SKM-1 treated with dmso at 0.1 percent for 144 hours (cell line): ENCODE data around the gene C13orf46.

Experiments used
- DNase-seq: peaks from one replicate; lab custom pipeline; 2025; ENCODE audit not compliant: unreplicated experiment; lab: John Stamatoyannopoulos, UW

Gene C13orf46

DNA sequence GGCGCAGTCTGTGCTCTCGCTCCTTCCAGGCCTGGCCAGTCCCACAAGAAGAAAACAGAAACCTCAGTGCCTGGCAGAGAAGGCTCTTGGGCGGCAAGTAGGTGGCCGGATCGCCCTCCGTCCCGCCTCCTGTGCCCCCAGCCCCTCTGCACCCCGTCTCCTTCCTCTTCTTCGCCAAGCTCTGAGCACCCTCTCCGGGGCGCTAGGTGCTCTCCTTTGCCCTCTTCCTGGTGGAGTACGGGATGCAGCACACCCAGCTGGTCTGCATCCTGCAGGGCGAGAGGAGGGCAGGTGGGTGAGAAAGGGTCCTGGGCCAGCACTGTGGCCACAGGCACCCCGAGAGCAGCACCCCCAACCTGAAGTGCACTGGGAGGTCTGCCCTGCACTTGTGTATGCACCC lies 17.3 kb downstream of the C13orf46 start:
- DNase-seq = no peak

DNA sequence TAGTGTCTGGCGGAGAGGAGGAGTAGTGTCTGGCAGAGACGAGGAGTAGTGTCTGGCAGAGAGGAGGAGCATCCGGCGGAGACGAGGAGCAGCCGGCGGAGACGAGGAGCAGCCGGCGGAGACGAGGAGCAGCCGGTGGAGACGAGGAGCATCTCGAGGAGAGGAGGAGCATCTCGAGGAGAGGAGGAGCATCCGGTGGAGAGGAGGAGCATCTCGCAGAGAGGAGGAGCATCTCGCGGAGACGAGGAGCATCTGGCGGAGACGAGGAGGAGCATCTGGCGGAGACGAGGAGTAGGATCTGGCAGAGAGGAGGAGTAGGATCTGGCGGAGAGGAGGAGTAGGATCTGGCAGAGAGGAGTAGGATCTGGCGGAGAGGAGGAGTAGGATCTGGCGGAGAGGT lies 18.2 kb downstream of the C13orf46 start:
- no peak for DNase-seq

DNA sequence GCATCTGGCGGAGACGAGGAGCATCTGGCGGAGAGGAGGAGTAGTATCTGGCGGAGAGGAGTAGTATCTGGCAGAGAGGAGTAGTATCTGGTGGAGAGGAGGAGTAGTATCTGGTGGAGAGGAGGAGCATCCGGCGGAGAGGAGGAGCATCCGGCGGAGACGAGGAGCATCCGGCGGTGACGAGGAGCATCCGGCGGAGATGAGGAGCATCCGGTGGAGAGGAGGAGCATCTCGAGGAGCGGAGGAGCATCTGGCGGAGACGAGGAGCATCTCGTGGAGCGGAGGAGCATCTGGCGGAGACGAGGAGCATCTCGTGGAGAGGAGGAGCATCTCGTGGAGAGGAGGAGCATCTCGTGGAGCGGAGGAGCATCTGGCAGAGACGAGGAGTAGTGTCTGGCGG lies 18.6 kb downstream of the C13orf46 start:
- no peak for DNase-seq

- DNase-seq = no peak
Observed at GRCh38 chr13:113954046-113954835, 19.6 kb downstream of the C13orf46 start.

GRCh38 chr13:113953561-113953960 lies 20.3 kb downstream of the C13orf46 start:
- DNase-seq = no peak

GRCh38 chr13:113952983-113953520 lies 20.8 kb downstream of the C13orf46 start:
- no peak for DNase-seq

DNA sequence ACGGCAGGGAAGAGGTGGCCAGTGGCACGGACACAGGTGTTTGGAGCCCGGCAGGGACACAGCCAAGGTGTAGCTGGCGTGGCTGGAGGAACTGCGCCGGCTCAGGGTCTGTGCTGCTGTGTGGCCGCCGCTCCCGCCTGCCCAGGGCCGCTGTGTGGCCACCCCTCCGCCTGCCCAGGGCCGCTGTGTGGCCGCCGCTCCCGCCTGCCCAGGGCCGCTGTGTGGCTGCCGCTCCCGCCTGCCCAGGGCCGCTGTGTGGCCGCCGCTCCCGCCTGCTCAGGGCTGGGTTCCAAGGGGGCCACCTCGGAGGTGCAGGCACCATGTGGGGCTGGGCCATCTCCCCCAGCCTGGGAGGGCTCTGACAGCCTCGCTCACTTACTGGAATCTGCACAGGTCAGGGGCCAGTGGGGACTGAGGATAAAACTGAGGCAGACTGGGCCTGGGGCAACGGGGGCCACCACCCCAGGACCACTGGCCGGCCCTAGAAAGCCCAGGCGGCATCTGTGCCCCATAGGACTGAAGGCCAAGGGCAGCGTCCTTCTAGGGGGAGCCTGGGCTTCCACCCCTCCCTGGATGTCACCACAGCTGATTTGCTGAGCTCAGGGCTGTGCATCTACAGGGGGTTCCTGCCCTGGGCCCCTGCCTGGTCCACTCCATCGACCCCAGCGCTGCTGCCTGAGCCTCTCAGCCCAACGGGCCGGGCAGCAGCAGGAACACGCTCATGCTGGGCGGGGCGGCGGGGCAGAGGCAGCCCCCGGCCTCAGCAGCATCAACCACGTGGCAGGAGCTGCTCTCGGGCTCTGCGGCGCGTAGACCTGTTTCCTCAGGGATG lies 21.5 kb downstream of the C13orf46 start:
- no peak for DNase-seq

DNA sequence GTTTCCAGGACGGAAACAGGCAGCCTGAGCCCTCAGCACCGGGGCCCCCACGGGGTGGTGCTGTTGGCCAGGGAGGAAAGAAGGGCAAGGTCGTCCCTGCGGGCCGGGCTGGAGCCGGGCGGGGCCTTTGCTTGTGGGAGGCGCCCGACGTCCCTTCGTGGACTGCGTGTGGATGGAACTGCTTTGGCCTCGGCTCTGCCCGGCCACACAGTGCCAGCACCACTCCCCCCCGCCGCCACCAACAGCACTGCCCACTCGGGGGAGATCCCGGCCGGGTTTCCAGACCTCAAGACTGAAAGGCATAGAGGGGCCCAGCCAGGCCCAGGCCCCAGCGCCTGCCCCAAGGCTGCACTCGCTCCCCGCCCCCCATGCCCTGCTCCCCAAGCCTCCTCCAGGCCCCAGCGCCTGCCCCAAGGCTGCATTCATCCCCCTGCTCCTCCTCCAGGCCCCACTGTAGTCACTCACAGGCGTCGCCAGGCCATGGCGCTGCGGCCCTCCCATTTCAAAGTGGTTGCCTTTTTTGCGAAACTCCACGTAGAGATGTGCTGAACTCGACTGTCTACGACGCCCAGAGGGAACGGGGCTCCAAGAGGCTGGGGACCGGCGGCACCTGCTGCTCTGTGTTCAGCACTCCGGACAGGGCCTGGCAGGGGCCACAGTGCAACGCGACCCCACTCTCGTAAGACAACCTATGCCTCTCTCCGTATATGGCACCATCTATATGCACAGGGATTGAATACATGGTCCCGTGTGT lies 22.5 kb downstream of the C13orf46 start:
- DNase-seq = peak; percentile 21

DNA sequence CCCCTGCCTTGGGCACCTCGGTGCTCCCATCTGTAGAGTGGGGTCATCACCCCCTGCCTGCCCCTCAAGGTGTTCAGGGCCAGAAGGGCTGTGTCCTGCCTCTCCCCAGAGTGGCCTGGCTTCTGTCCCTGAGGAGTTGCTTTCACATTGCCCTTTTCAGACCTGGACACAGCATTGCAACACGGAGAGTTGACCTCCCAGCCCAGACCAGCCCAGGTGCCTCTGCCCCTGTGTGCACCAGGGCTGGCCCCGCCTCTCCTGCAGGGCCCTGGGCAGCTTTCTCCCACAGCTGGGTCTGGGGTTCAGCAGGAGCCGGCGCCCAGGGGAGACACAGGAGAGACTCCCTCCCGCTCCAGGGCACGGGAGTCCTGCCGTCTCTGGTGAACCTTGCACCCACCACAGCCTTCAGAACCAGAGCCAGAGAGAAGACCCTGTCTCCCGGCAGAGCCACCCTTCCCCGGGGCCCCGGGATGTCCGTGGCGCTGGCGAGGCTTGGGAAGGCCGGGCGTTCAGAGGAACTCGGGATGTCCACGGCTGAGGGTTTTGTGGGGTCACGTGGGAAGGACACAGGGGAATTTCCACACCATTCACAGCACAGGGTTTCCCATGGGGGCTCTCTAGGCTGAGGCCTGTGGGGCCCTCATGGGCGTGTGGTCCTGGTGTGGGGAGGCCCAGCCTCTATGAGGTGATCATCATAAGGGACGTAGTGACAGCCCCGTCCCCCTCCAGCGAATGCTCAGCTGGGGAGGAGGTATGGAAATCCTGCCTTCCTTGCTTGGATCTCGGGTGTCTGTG lies 23.2 kb downstream of the C13orf46 start:
- no peak for DNase-seq

- DNase-seq = no peak
Observed at GRCh38 chr13:113949546-113949945, 24.3 kb downstream of the C13orf46 start.

DNA sequence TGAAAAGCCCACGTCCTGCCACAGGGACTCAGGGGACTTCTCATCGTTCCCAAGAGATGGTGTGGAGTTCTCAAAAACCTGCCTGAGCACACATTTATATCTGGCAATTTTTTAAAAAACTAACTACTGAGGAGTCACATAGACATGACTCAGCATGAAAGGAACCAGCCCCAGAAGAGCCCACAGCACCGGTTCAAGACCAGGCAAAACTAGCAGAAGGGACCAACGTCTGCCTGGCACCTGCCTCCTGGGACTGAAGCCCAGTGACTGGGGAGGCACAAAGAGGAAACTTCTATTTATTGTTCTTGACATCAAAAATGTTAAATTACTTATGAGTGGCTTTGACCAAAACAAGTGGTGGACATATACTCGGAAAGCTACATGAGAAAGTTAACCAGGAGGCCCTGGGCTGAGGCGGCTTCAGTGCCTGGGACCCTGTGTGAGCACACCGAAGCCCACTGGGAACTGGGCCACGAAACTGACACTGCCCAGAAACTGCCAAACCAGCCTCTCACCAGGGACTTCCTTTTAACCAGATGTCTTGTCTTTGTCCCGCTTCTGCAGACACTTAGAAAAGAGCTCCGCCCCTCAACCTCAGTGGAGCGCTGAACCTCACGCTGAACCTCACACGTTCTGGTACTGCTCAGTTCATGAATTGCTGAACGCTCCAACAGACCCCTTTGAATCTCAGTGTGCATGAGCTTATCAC lies 25.7 kb downstream of the C13orf46 start:
- DNase-seq = no peak

DNA sequence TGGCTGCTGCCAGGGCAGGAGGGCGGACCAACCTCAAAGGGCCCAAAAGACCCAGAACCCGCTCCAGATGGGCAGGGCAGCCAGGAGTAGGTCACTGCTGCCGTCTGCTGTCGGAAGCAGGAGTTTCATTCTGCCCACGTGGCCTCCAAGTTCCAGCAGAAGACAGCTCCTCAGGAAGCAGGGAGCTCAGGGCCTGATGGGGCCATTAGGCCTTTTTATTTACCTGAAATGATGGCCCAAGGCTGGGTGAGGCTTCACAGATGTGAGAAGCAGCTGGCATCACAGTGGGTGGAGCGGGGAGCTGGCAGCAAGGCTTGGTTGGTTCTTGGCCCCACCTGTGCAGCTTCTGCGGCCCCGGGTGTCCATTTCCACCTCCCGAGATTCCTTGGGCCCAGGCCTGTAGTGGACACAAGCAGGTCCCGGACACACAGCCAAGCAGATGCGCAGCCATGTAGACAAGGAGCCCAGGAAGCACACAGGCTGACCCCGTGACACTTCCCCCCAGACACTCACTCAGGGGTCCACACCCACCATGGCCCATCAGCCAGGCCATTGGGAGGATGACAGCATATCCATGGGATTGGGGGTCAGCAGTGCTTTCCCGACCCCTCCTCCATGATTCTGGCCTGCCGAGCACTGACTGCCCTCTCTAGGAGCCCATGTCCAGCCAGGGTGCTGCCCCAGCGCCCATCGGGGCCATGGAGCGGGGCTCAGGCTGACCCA lies 26.4 kb downstream of the C13orf46 start:
- DNase-seq = no peak

DNA sequence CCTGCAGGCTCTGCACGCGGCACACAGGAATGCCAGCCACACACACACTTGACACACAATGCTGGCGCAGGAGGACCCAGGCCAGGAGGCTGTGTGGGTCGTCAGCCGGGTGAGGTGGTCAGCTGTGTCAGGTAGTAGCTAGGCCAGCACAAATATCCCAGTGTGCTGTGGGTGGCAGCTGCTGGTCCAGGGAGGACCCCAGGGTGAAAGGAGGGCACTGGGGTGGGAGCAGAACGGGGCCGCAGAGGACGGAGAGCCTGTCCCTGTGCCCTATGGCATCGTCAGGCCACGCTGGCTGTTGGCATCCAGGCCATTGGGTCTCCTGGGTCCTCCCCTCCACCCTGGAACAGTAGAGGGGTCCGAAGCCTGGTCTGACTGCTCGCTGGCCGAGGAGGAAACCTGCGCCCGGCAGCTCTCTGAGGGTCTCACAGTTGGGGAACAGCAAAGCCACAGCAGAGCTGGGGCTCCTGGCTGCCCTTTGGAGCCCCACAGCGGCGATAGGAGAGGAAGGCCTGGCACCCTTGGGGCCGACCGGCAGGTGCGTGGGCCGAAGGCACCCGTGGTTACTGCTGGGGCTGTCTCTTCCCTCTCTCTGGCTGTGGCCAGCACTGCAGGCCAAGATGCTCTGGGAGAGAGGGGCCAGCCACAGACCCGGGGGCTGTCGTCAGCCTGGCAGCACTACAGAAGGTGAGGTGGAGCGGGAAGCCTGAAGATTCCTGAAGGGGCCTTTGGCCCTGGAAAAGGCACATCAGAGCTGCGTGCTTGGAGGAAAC lies 27.3 kb downstream of the C13orf46 start:
- DNase-seq = no peak

- DNase-seq = no peak
Observed at GRCh38 chr13:113945857-113946408, 27.9 kb downstream of the C13orf46 start.

GRCh38 chr13:113943821-113944565 lies 29.9 kb downstream of the C13orf46 start:
- no peak for DNase-seq

DNA sequence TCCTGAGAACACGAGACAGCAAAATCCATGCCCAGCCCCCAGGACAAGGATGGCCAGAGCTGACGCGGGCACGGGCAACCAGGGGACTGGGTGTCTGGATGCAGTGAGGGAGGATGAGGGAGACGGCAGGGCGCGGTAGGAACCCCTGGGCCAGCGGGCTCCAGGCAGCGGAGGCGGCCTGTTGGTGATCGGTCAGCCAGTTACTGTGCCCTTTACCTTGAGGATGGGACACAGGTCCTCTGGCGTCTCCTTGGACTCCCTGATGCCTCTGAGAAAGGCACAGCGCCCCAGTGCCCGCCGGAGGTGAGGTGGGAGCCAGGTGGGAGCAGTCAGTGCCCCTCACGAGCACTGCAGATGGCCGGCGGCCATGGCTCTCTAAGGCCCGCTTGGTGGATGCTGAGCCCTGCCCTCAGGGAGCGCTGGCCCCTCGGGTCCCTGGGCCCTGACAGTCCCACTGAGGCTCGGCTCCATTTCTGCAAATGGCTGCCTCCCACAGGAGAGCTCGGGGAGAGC lies 31.2 kb downstream of the C13orf46 start:
- no peak for DNase-seq

- DNase-seq = no peak
Observed at GRCh38 chr13:113941571-113942191, 32.2 kb downstream of the C13orf46 start.
